NCI-H748 (cell line): Measurements from ENCODE around the gene KRTAP10-4.
A peak's percentile ranks its signal among the peaks of the same experiment; 100 is the strongest.
"Not testable (repeated sequence)": the region's sequence is repeated elsewhere in the genome, so short reads cannot be mapped to it uniquely, and the experiment has no call there.

Source experiments
- DNase-seq: peaks from one replicate; lab custom pipeline; 2025; ENCODE audit not compliant: unreplicated experiment; lab: John Stamatoyannopoulos, UW

Gene KRTAP10-4

GRCh38 chr21:44534688-44535087, 38.8 kb upstream of the KRTAP10-4 start:
- no peak for DNase-seq

GRCh38 chr21:44535963-44536362, 37.6 kb upstream of the KRTAP10-4 start:
- DNase-seq = no peak

GRCh38 chr21:44537930-44538911, 35.3 kb upstream of the KRTAP10-4 start:
- no peak for DNase-seq

GRCh38 chr21:44539046-44539445, 34.5 kb upstream of the KRTAP10-4 start:
- no peak for DNase-seq

GRCh38 chr21:44539991-44540666, 33.4 kb upstream of the KRTAP10-4 start, which contains the start of gene KRTAP10-1:
Gene KRTAP10-1 (minus strand): TSS chr21:44540195. CDS start chr21:44540150, 45 bp downstream.
- DNase-seq = no peak

GRCh38 chr21:44540741-44541288, 32.7 kb upstream of the KRTAP10-4 start:
- DNase-seq = no peak

GRCh38 chr21:44542716-44543115, 30.8 kb upstream of the KRTAP10-4 start:
- DNase-seq = no peak

- DNase-seq = no peak
Observed at GRCh38 chr21:44544566-44544965, 29.0 kb upstream of the KRTAP10-4 start.

GRCh38 chr21:44547656-44548331, 25.7 kb upstream of the KRTAP10-4 start:
- DNase-seq = peak; percentile 35

GRCh38 chr21:44548381-44548780, 25.1 kb upstream of the KRTAP10-4 start:
- DNase-seq = no peak

- DNase-seq = no peak
Observed at GRCh38 chr21:44548922-44549321, 24.6 kb upstream of the KRTAP10-4 start.

GRCh38 chr21:44549525-44550211, 23.9 kb upstream of the KRTAP10-4 start:
- no peak for DNase-seq

GRCh38 chr21:44550285-44550684, 23.2 kb upstream of the KRTAP10-4 start:
- DNase-seq = not testable (repeated sequence)

GRCh38 chr21:44550807-44551206, 22.7 kb upstream of the KRTAP10-4 start:
- DNase-seq = no peak

GRCh38 chr21:44551340-44551961, 22.1 kb upstream of the KRTAP10-4 start, which contains the start of gene KRTAP10-2:
Gene KRTAP10-2 (minus strand): TSS chr21:44551505. CDS start chr21:44551458, 47 bp downstream.
- peak; percentile 5 for DNase-seq

GRCh38 chr21:44552136-44552535, 21.4 kb upstream of the KRTAP10-4 start:
- DNase-seq = no peak

GRCh38 chr21:44552681-44553080, 20.8 kb upstream of the KRTAP10-4 start:
- DNase-seq = peak; percentile 37

- DNase-seq = no peak
Observed at GRCh38 chr21:44555200-44555875, 18.2 kb upstream of the KRTAP10-4 start.

- peak; percentile 68 for DNase-seq
Observed at GRCh38 chr21:44556879-44557278, 16.6 kb upstream of the KRTAP10-4 start.
